GM21619 (cell line): ENCODE data around the gene BICDL1.

Experiments used
- ATAC-seq: cut with Tn5 transposase; IDR thresholded peaks from one replicate; pipeline ENCODE4 v1.9.1; 2021; ENCODE audit not compliant: unreplicated experiment

BICDL1 gene

DNA sequence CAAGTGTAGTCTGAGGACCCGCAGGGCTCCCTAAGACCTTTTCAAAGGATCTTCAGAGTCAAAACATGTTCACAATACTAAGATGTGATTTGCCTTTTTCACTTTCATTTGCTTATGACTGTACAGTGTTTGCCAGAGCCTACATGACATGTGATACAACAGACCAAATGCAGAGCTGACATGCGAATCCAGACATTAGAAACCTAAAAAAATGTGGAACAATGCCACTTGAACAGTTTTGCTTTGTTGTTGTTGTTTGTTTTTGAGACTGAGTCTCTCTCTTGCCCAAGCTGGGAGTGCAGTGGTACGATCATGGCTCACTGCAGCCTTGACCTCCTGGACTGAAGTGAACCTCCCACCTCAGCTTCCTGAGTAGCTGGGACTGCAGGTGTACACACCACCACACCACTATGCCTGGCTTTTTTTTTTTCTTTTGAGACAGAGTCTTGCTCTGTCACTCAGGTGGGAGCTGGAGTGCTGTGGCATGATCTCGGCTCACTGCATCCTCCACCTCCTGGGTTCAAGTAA, 132.8 kb downstream of the BICDL1 start:
- ATAC-seq: peak; percentile 38

DNA sequence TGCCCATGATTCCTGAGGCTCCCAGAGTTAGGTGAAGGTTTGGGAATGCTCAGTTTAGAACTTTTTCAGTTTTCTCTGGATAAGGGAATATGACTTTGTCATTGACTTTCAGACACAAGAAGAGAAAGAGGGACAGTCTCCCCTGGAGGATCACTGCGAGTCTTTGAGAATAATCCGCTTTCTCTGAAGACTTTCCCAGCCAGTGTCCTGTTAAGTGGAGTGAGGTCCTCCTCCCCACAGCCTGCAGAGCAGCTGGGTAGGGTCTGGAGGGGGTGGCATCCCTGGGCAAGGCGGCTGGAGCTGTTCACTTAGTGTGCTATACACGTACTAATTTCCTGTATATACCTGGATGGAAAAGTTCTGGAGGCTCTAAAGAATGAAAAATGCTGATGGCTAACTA, 136.0 kb downstream of the BICDL1 start:
- no peak for ATAC-seq

DNA sequence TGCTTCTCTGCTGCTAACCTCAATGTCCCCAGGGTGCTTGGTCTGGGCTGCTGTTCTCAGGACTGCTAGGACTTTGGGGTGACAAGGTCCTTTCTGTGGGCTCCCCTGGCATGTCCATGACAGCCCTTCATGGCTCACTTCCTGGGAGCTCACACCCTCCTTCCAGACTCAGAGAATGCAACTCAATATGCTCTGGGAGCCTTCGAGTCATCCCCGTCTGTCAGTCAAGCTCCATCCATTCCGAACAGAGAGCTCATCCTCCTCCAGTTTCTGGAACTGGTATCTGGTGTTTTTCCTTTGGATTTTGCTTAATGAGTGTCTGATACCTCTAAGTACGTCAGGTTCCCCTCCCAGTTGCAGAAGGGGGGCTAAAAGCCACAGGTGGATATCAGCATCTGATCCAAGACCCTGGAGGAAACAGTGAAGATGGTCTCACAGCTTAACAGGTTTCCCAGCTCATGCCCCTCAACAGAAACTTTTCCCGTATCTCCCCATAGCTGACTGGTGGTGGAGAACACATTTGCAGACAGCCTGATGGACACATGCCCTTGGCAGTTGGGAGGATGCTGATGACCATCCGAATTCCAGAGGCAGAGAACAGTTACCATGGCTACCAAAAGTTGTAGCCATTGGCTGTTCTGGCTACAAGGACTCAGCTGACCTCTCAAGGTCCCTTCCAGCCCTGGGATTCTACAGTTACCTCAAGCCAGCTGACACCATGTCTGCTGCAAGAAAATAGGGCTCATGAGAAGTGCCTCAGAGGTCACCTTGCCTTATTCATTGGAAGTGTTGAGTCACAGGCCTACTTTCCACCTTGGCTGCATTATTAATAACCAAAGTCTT, 137.0 kb downstream of the BICDL1 start:
- ATAC-seq: no peak

GRCh38 chr12:120126635-120127005, 137.6 kb downstream of the BICDL1 start:
- no peak for ATAC-seq

DNA sequence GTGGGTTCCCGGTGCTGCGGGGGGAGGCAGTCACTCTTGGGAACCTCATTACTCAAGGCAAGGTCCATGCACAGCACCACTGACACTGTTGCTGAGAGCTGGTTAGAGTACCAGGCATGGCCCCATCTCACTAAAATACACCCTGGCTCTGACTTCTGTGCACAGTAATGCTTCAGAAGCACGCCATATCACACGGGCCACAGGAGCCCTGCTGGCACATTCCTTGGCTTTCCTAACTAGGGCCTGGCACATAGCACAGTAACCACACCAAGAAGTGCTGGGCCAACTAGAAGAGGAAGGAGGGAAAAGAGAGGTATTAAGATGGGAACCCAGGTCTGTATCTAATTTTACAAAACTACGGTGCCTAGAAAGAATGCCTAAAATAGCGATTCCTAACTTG, 141.0 kb downstream of the BICDL1 start:
- ATAC-seq: no peak

DNA sequence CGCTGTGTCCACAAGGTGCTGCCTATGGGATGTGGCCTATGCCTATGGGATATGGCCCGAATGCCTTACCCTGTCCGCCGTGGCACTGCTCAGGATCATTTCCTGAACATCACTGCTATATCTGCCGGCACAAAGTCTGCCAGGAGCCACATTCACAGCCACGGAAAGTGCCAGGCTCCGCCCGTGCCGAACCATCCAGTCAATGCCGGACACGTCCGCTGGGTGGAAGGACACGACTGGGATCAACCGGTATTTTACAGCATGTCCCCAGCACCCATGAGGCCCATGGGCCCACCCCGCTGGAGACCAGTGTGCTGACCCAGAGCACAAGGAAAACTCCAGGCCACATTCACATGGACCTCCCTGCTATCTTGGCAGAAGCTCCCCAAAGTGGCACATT, 142.1 kb downstream of the BICDL1 start:
- no peak for ATAC-seq

DNA sequence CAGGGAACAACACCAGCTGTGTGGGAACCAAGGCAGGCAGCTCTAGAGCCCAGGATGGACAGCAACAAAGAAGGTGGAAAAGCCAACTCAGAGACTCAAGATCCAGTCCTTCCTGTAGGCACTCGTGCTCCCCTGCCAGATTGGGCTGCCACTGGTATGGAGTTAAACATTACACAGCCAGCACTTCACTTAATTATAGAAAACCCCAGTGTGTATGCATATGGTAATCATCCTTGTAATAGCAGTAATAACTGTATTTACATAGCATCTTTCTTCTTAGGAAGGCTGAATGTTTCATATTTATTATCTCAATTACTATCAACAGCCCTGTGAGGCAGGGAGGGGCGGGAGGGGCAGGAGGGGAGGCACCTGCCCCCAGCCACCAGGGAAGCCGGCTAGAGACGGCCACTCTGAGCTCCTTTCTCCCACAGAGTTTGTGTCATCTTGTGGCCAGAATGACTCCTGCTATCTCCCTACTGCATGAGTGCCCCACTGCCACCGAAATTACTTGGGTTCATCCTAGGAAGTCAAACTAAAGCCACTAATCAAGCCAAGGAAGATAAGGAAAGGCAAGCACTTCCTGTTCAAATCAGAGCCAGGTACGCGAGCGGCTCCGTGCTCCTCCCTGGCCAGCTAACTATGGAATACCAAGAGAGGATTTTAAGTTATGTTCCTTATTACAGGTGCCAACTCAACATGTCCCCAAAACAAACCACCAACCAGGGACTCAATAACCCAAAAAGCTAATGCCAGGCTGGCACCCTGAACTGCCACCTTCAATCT, 143.2 kb downstream of the BICDL1 start:
- no peak for ATAC-seq

DNA sequence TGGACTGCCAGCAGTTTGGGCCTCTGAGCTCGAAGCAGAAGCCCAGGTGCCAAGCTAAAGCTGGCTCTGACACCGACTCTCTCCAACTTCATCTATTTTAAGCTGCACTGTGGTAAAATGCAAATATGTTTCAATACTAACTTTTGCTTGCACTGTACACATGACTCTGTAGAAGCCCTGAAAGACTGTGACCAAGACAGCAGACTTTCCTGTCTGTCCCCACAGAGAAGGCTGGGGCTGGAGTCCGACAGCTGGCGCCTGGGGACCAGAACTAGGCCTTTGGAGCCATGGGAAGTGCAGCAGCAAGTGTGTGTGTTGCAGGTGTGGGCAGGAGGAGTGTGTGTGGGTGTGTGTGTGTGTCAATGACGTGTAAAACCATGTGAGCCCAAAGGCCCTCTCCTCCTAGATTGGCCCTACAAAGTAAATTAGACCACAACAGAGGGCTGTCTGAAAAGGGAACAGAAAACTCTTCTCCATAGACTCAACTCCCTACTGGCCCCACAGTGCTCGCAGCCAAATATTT, 143.9 kb downstream of the BICDL1 start:
- peak; percentile 92 for ATAC-seq

- ATAC-seq: no peak
Measured at GRCh38 chr12:120134307-120134980, 145.4 kb downstream of the BICDL1 start.

DNA sequence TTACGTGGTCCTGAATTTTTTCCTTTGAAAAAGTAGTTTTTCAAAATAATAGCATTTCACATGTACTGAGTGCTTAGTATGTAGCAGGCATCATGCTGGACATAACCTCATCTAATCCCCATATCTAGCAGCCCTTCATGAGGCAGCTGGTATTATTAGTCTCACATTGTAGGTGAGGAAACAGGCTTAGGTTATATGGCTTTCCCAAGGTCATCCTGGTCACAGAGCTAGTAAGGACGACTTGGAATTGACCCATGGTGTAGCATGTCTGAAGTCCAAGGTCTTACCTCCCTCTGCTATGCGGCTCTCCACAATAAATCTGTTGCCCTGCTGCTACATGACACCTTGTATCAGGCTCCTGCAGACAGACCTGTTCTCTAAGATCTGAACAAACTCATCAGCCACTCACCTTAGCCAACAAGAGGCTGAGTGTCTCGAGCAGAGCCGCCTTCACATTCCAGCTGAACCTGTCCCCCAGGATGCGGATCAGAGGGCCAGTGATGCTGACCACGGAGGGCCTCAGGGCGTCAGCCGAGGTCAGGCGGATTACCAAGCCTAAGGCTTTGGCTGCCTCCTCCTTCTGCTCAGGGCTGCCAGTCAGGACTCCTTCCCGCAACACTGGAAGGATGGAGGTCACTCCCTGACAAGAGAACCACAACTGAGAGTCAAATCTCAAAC, 147.2 kb downstream of the BICDL1 start:
- ATAC-seq: no peak

DNA sequence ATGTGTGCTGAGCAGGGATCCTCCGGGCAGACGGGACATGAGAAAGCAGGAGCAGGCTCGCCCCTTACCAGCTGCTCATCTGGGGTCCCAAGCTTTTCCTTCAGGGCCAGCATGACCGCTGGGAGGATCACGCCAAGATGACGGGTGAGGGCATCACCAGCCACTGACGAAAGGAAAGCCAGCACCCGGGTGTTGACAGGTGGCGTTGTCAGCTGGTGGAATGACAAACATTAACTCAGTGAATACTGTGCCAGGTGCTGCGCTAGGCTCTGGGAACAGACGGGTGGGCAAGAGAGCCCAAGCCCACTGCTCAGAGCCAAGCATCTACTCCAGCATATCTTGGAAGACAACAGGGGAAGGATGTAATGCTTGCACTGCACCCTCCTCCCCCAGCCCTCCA, 148.8 kb downstream of the BICDL1 start:
- ATAC-seq: no peak

GRCh38 chr12:120138366-120138765, 149.3 kb downstream of the BICDL1 start:
- no peak for ATAC-seq

- ATAC-seq: no peak
Measured at GRCh38 chr12:120139958-120140357, 150.9 kb downstream of the BICDL1 start.

DNA sequence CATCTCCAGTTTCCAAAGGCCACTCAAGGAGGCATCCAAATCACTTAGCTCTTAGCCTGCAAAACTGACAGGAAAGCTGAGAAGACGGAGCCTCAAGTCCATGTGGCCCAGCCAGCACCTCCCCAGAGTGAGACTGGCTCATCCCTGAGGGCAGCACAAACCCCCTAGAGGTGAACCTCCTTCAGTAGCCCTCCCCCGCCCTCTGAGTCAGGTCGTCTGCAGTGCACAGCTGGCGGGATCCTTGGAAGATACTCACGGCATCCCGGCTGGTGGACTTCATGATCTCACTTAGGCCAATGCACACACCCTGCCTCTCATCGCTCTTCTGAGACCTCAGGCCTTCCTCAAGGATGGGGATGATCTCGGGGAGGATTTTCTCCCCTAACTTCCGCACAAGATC, 151.6 kb downstream of the BICDL1 start:
- no peak for ATAC-seq

- no peak for ATAC-seq
Measured at GRCh38 chr12:120141336-120141735, 152.3 kb downstream of the BICDL1 start.

DNA sequence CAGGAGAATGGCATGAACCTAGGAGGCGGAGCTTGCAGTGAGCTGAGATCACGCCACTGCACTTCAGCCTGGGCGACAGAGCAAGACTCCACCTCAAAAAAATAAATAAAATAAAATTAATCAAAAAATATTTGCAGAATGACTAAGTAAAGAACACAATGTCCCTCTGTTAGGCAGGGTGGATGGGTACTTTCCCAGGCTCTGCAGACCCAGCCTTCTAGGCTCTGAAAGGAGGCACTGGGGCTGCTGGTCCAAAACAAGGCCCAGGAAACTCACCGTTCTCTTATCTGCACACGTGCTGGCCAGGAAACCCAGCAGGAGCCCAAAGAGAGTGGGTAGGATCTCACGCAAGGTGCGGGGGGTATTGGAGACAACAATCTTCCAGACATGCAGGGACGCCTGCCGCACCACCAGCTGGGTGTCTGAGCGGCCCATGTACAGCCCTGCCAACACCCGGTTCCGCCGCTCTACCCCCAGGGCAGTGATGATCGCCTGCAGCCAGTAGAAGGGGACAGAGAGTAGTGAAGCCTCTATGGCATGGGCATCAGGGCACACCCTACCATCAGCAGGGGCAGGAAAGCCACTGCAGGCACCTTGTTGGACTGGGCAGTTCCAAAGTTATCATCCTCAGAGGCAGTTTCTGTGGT, 153.3 kb downstream of the BICDL1 start:
- no peak for ATAC-seq
